IMR-90 (cell line): ENCODE results near the gene RCAN2. TPM values are rescaled to one million over a fixed set of nuclear protein-coding genes. Genes with fewer than 3 reads are reported as not detected.
A peak's percentile ranks its signal among the peaks of the same experiment; 100 is the strongest.

ENCODE experiments used
- ATAC-seq: fragments of 200-7000 bp; cut with Tn5 transposase; 2 replicates; pipeline ENCODE4 v1.9.1; 2020; ENCODE audit warnings: low read depth, mild to moderate bottlenecking, moderate library complexity
- BruUV-seq: library from RNA; stranded (reverse); fragments of 400-500 nt; replicated peaks from 2 replicates; lab custom pipeline; 2021; lab: Mats Ljungman, UMichigan
- CTCF ChIA-PET: fragments of 300-600 bp; formaldehyde crosslinking; extraction: SDS; loops from one replicate; lab custom pipeline; 2021; ENCODE audit warnings: antibody characterized with exemption; lab: Yijun Ruan, JAX
- POLR2A ChIA-PET: fragments of 300-600 bp; sonication (Branson Sonifier 250); formaldehyde crosslinking; loops from one replicate; lab custom pipeline; 2022; ENCODE audit warnings: antibody characterized with exemption; ENCODE audit not compliant: unreplicated experiment; lab: Charles Lee
- DNase-seq: peaks from one replicate; pipeline ENCODE4 v3.0.0; 2013
- H2AFZ ChIP-seq: replicated peaks from 2 replicates; pipeline ENCODE3; 2013; ENCODE audit warnings: low read length, mild to moderate bottlenecking; ENCODE audit not compliant: poor library complexity
- H2AK5ac ChIP-seq: 2 replicates; pipeline ENCODE4 v1.6.1; 2013; ENCODE audit warnings: low read depth, low read length, inconsistent platforms
- H2AK9ac ChIP-seq: replicated peaks from 2 replicates; pipeline ENCODE3; 2013; ENCODE audit warnings: mild to moderate bottlenecking, low read depth, low read length, moderate library complexity; ENCODE audit not compliant: poor library complexity
- H2BK120ac ChIP-seq: 2 replicates; pipeline ENCODE4 v1.6.1; 2013; ENCODE audit warnings: low read depth, low read length, inconsistent platforms
- H2BK15ac ChIP-seq: 3 replicates; pipeline ENCODE4 v1.6.1; 2013; ENCODE audit warnings: low read depth, low read length, inconsistent platforms
- H2BK20ac ChIP-seq: 2 replicates; pipeline ENCODE4 v1.6.1; 2013; ENCODE audit warnings: low read depth, mild to moderate bottlenecking, inconsistent platforms, low read length, moderate library complexity
- H2BK5ac ChIP-seq: 2 replicates; pipeline ENCODE4 v1.6.1; 2013; ENCODE audit warnings: mild to moderate bottlenecking, low read depth, low read length, inconsistent platforms; ENCODE audit not compliant: poor library complexity, severe bottlenecking
- H3K14ac ChIP-seq: replicated peaks from 2 replicates; pipeline ENCODE4 v1.6.1; 2013; ENCODE audit warnings: low read depth, low read length, inconsistent platforms
- H3K18ac ChIP-seq: 2 replicates; pipeline ENCODE4 v1.6.1; 2013; ENCODE audit warnings: low read depth, low read length, control low read depth
- H3K23ac ChIP-seq: 2 replicates; pipeline ENCODE4 v1.6.1; 2013; ENCODE audit warnings: low read depth, low read length, inconsistent platforms
- H3K27ac ChIP-seq: 2 replicates; pipeline ENCODE4 v1.5.1; 2013; ENCODE audit warnings: mild to moderate bottlenecking, control low read depth, low read length; ENCODE audit not compliant: insufficient read depth
- H3K27me3 ChIP-seq: 2 replicates; pipeline ENCODE4 v1.6.1; 2013; ENCODE audit warnings: low read length; ENCODE audit not compliant: control insufficient read depth, insufficient read depth
- H3K36me3 ChIP-seq: 2 replicates; pipeline ENCODE4 v1.6.1; 2013; ENCODE audit warnings: low read length, mixed read lengths; ENCODE audit not compliant: control insufficient read depth, insufficient read depth
- H3K4ac ChIP-seq: 2 replicates; pipeline ENCODE4 v1.6.1; 2013; ENCODE audit warnings: low read depth, low read length, inconsistent platforms
- H3K4me1 ChIP-seq: 2 replicates; pipeline ENCODE4 v1.6.1; 2013; ENCODE audit warnings: low read length, mixed read lengths; ENCODE audit not compliant: control insufficient read depth, insufficient read depth
- H3K4me2 ChIP-seq: 2 replicates; pipeline ENCODE4 v1.6.1; 2013; ENCODE audit warnings: low read depth, mild to moderate bottlenecking, control low read depth, low read length, moderate library complexity
- H3K4me3 ChIP-seq: 2 replicates; pipeline ENCODE4 v1.5.1; 2013; ENCODE audit warnings: low read depth, mild to moderate bottlenecking, control low read depth, low read length, moderate library complexity; ENCODE audit not compliant: insufficient read depth
- H3K56ac ChIP-seq: 2 replicates; pipeline ENCODE4 v1.6.1; 2013; ENCODE audit warnings: low read length, inconsistent platforms; ENCODE audit not compliant: insufficient read depth; ENCODE audit errors: extremely low read depth
- H3K79me1 ChIP-seq, 2 experiments: 2 replicates each; pipeline ENCODE4 v1.6.1; 2013; ENCODE audit warnings: low read length in 2 of 2, inconsistent platforms in 1 of 2, low read depth in 1 of 2
- H3K9ac ChIP-seq: 2 replicates; pipeline ENCODE4 v1.6.1; 2013; ENCODE audit warnings: low read depth, low read length, control low read depth
- H3K9me1 ChIP-seq: 2 replicates; pipeline ENCODE4 v1.6.1; 2013; ENCODE audit warnings: low read length, inconsistent platforms; ENCODE audit not compliant: insufficient read depth
- H3K9me3 ChIP-seq: 2 replicates; pipeline ENCODE4 v1.6.1; 2013; ENCODE audit warnings: low read length; ENCODE audit not compliant: control insufficient read depth, insufficient read depth
- H4K20me1 ChIP-seq: 2 replicates; pipeline ENCODE4 v1.6.1; 2013; ENCODE audit warnings: low read length, inconsistent platforms; ENCODE audit not compliant: insufficient read depth
- H4K5ac ChIP-seq: 2 replicates; pipeline ENCODE4 v1.6.1; 2013; ENCODE audit warnings: mild to moderate bottlenecking, low read depth, low read length, control low read depth
- H4K8ac ChIP-seq, 2 experiments: 2 replicates each; pipeline ENCODE4 v1.6.1; 2013; ENCODE audit warnings: low read depth in 2 of 2, low read length in 2 of 2, control low read depth in 1 of 2, inconsistent platforms in 1 of 2
- H4K91ac ChIP-seq: 2 replicates; pipeline ENCODE4 v1.6.1; 2013; ENCODE audit warnings: low read depth, low read length, inconsistent platforms; ENCODE audit not compliant: insufficient read depth
- BHLHE40 ChIP-seq: fragments of 150-350 bp; IDR thresholded peaks from 2 replicates; pipeline ENCODE4 v1.6.1; 2016; ENCODE audit warnings: mild to moderate bottlenecking, low read depth, low read length
- CEBPB ChIP-seq: IDR thresholded peaks from 2 replicates; pipeline ENCODE4 v1.6.1; 2012; ENCODE audit warnings: low read depth, low read length, improper control_type of control experiment
- CHD1 ChIP-seq: IDR thresholded peaks from 2 replicates; pipeline ENCODE4 v1.6.1; 2012; ENCODE audit warnings: low read depth, low read length, improper control_type of control experiment
- CTCF ChIP-seq: conservative IDR thresholded peaks from 2 replicates; pipeline ENCODE4 v1.5.1; 2012; ENCODE audit warnings: mild to moderate bottlenecking, low read depth, low read length, improper control_type of control experiment
- ELK1 ChIP-seq: fragments of 150-350 bp; IDR thresholded peaks from 2 replicates; pipeline ENCODE4 v1.6.1; 2016; ENCODE audit warnings: low read depth, mild to moderate bottlenecking, low read length, moderate library complexity, borderline replicate concordance
- FOS ChIP-seq: fragments of 150-350 bp; IDR thresholded peaks from 2 replicates; pipeline ENCODE4 v1.6.1; 2016; ENCODE audit warnings: low read depth, low read length
- MAFK ChIP-seq: IDR thresholded peaks from 2 replicates; pipeline ENCODE4 v1.6.1; 2012; ENCODE audit warnings: low read depth, low read length, improper control_type of control experiment
- MAZ ChIP-seq: IDR thresholded peaks from 2 replicates; pipeline ENCODE4 v1.6.1; 2012; ENCODE audit warnings: low read depth, mild to moderate bottlenecking, low read length, improper control_type of control experiment, moderate library complexity, borderline replicate concordance
- MXI1 ChIP-seq: IDR thresholded peaks from 2 replicates; pipeline ENCODE4 v1.6.1; 2012; ENCODE audit warnings: low read depth, mild to moderate bottlenecking, low read length, moderate library complexity, borderline replicate concordance
- NFE2L2 ChIP-seq: fragments of 150-350 bp; IDR thresholded peaks from 2 replicates; pipeline ENCODE4 v1.6.1; 2016; ENCODE audit warnings: low read depth, mild to moderate bottlenecking, low read length
- POLR2A ChIP-seq: IDR thresholded peaks from 2 replicates; pipeline ENCODE4 v1.6.1; 2012; ENCODE audit warnings: mild to moderate bottlenecking, low read depth, low read length
- RAD21 ChIP-seq: IDR thresholded peaks from 2 replicates; pipeline ENCODE4 v1.6.1; 2012; ENCODE audit warnings: low read length, improper control_type of control experiment
- RCOR1 ChIP-seq: IDR thresholded peaks from 2 replicates; pipeline ENCODE4 v1.6.1; 2012; ENCODE audit warnings: mild to moderate bottlenecking, low read length, improper control_type of control experiment; ENCODE audit not compliant: insufficient replicate concordance
- RFX5 ChIP-seq: IDR thresholded peaks from 2 replicates; pipeline ENCODE4 v1.8.0; 2012; ENCODE audit warnings: low read depth, mild to moderate bottlenecking, low read length, moderate library complexity
- SMC3 ChIP-seq: fragments of 150-350 bp; IDR thresholded peaks from 2 replicates; pipeline ENCODE4 v1.6.1; 2016; ENCODE audit warnings: low read depth, mild to moderate bottlenecking, antibody characterized with exemption, low read length, moderate library complexity
- USF2 ChIP-seq: fragments of 150-350 bp; IDR thresholded peaks from 2 replicates; pipeline ENCODE4 v1.6.1; 2017; ENCODE audit warnings: mild to moderate bottlenecking, antibody characterized with exemption, low read length, low read depth
- WGBS, 2 experiments: methylation state at CpG; one replicate each; pipeline versions ENCODE4 v1.1.5 to v1.1.7; 2013; ENCODE audit warnings: missing lambda C conversion rate in 2 of 2; ENCODE audit not compliant: insufficient read length in 1 of 2; ENCODE audit errors: extremely low coverage in 2 of 2; 5-methylcytosine and 5-hydroxymethylcytosine counted together
- dilution Hi-C: fragments of 300-500 bp; cut with HindIII; formaldehyde crosslinking; loops from one replicate; pipeline ENCODE4 v1.14.3; 2018; ENCODE audit warnings: low sequenced_read_pairs; ENCODE audit not compliant: unreplicated experiment
- in situ Hi-C: fragments of 300-500 bp; cut with MboI; formaldehyde crosslinking; loops from 3 replicates; pipeline ENCODE4 v1.14.3; 2019; ENCODE audit warnings: low sequenced_read_pairs, inconsistent platforms, mixed read lengths
- intact Hi-C: fragments of 100-400 bp; cut with micrococcal nuclease; formaldehyde crosslinking; loops from 2 replicates; pipeline ENCODE4 v1.10.0; 2022
- polyA plus RNA-seq, 3 experiments: library from polyadenylated mRNA; depleted of rRNA; stranded (reverse); fragments of >200 nt; gene quantifications; 2 replicates each; pipeline ENCODE4 v1.2.3, GENCODE V29; 2012; ENCODE audit warnings: low replicate concordance in 1 of 3
- total RNA-seq: library from RNA; depleted of rRNA; stranded (reverse); fragments of >200 nt; gene quantifications from 2 replicates; pipeline ENCODE4 v1.2.3, GENCODE V29; 2012

Gene RCAN2
- total and polyA plus RNA-seq, 2 of the 4 experiments (the other 2 are of a cell fraction), result 1.3 to 1.8 TPM

- Histone ChIP-seq H4K91ac (no peak overlapping the region), H3K9me1 (no peaks in the 10 kb centered on the region), H3K14ac (no peak overlapping the region), H2BK120ac (no peak overlapping the region), H3K4me2 (no peak overlapping the region), H3K4me1 (no peaks in the 10 kb centered on the region), H2AFZ (no peak overlapping the region), H3K36me3 (no peaks in the 10 kb centered on the region), H3K18ac (no peak overlapping the region), H3K79me1 (no peaks in the 10 kb centered on the region), H3K23ac (no peak overlapping the region), H3K4ac (no peak overlapping the region), H2BK5ac (peak overlapping the region; percentile 78), H3K27me3 (no peaks in the 10 kb centered on the region), H4K8ac (no peak overlapping the region), H2BK15ac (no peak overlapping the region), H3K27ac (no peak overlapping the region), H2AK5ac (no peak overlapping the region), H3K4me3 (no peak overlapping the region), H4K20me1 (no peaks in the 10 kb centered on the region), H2BK20ac (no peak overlapping the region), H3K56ac (no peak overlapping the region), H3K9me3 (no peaks in the 10 kb centered on the region), H2AK9ac (no peak overlapping the region), H3K9ac (no peak overlapping the region), H4K5ac (no peak overlapping the region)
- BruUV-seq, result no TSS peak
- TF ChIP-seq MAZ (no peak), BHLHE40 (no peak), MAFK (no peak), RAD21 (no peak), SMC3 (no peak), CEBPB (no peak), MXI1 (no peak), POLR2A (no peak), RCOR1 (no peak), CTCF (no peak), CHD1 (no peak), NFE2L2 (no peak), RFX5 (no peak), USF2 (no peak), FOS (no peak), ELK1 (no peak)
- ATAC-seq (no peak), DNase-seq (no peak)
- intact Hi-C loops (no loop called here), in situ Hi-C loops (no loop called here), dilution Hi-C loops (no loop called here)
- ChIA-PET CTCF (no interaction called here), POLR2A (no interaction called here)
- no CpG with 5 or more reads among the region's 2 CpGs for WGBS, 2 experiments
Measured at GRCh38 chr6:46262928-46263706, 228.1 kb downstream of the RCAN2 start.
